Colonic mucosa (tissue), 4 donors: ENCODE data around the gene APEX2. TPM values are rescaled to one million over a fixed set of nuclear protein-coding genes. Genes with fewer than 3 reads are reported as not detected.
A peak's percentile ranks its signal among the peaks of the same experiment; 100 is the strongest.

ENCODE experiments used
- DNase-seq: peaks from one replicate; pipeline ENCODE4 v3.0.0-alpha.2; 2020
- H3K27ac ChIP-seq: fragments of 200-600 bp; one replicate; pipeline ENCODE4 v1.8.0; 2021
- H3K27me3 ChIP-seq: fragments of 200-600 bp; one replicate; pipeline ENCODE4 v1.8.0; 2021
- H3K36me3 ChIP-seq: fragments of 200-600 bp; one replicate; pipeline ENCODE4 v1.8.0; 2021
- H3K4me1 ChIP-seq: fragments of 200-600 bp; one replicate; pipeline ENCODE4 v1.8.0; 2021; ENCODE audit warnings: mild to moderate bottlenecking
- H3K4me3 ChIP-seq: fragments of 200-600 bp; one replicate; pipeline ENCODE4 v1.8.0; 2021
- H3K9ac ChIP-seq, 2 donors: one replicate each; pipeline ENCODE4 v1.7.0; 2013; ENCODE audit warnings: control low read depth in 2 of 2, low read depth in 2 of 2, low read length in 2 of 2
- H3K9me3 ChIP-seq: fragments of 200-600 bp; one replicate; pipeline ENCODE4 v1.8.0; 2021
- CTCF ChIP-seq: fragments of 200-600 bp; IDR thresholded peaks from one replicate; pipeline ENCODE4 v1.8.0; 2022; ENCODE audit warnings: antibody characterized with exemption, mild to moderate bottlenecking
- intact Hi-C: fragments of 100-400 bp; cut with DNase I; formaldehyde crosslinking; loops from one replicate; pipeline ENCODE4 v1.14.1; 2022
- total RNA-seq, 2 donors: library from RNA; stranded (reverse); fragmentation: NEBNext Ultra II Directional in 1 of 2; extraction: Animal tissue kit (Norgen Biotek cat#: 25700) in 1 of 2; gene quantifications; one replicate each; pipeline ENCODE4 v1.2.1, GENCODE V29; 2021
- donor health status: healthy.
- donor health status: DM: no; HTN: no; CAD: no.
- donor health status: DM: no; HTN: no; CAD: no.

APEX2 gene
- total RNA-seq, 2 donors from 2014 or later: 22.0 to 28.2 TPM

GRCh38 chrX:55005256-55005655 lies 5.1 kb downstream of the APEX2 start:
- no peaks in the 10 kb centered on the region for H3K4me1 ChIP-seq
- no peak for TF ChIP-seq CTCF
- no peak overlapping the region for H3K27ac ChIP-seq

GRCh38 chrX:55006827-55007621 lies 6.9 kb downstream of the APEX2 start:
- no peak for DNase-seq
- Histone ChIP-seq H3K27ac (peak overlapping the region; percentile 75), H3K36me3 (no peaks in the 10 kb centered on the region), H3K9me3 (no peaks in the 10 kb centered on the region), H3K4me3 (no peak overlapping the region), H3K27me3 (no peaks in the 10 kb centered on the region), H3K4me1 (no peaks in the 10 kb centered on the region), H3K9ac (peak overlapping the region in 1 of 2 donors; percentile 32)
- no peak for TF ChIP-seq CTCF
- intact Hi-C loops: no loop called here

More at GRCh38 chrX:55005256-55005655, 5.1 kb downstream of the APEX2 start:
- H3K4me3 ChIP-seq: no peak overlapping the region
- H3K27me3 ChIP-seq: no peaks in the 10 kb centered on the region
- H3K36me3 ChIP-seq: no peaks in the 10 kb centered on the region
- intact Hi-C loops: no loop called here
- no peak for DNase-seq
- H3K9me3 ChIP-seq: no peaks in the 10 kb centered on the region
- H3K9ac ChIP-seq: no peak overlapping the region

DNA sequence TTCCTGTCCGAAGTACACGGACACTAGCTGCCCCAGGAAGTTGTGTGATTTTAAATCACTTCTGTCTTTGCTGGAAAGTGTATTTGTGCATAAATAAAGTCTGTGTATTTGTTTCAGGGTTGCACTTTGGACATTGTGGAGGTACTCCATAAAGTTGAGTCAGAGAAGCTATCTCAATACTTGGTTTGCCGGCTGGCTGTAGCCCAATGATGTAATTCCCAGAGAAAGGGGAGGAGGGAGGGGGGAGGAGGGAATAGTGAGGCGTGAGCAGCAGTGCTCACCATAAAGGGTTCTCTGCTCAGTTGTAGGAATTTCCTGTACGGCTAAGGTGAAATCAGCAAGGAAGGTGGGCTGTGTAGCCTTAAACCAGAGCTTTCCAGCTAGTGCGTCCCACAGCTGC lies 7.5 kb downstream of the APEX2 start:
- H3K9ac ChIP-seq: peak overlapping the region; percentile 35 to 54
- no peak for TF ChIP-seq CTCF
- H3K4me3 ChIP-seq: no peak overlapping the region
- H3K27ac ChIP-seq: peak overlapping the region; percentile 75
- peak; percentile 74 for DNase-seq
- no peaks in the 10 kb centered on the region for H3K36me3 ChIP-seq
- H3K27me3 ChIP-seq: no peaks in the 10 kb centered on the region
- H3K9me3 ChIP-seq: no peaks in the 10 kb centered on the region
- intact Hi-C loops: no loop called here
- no peaks in the 10 kb centered on the region for H3K4me1 ChIP-seq

- H3K27ac ChIP-seq: peak overlapping the region; percentile 75
- H3K4me1 ChIP-seq: no peaks in the 10 kb centered on the region
- H3K4me3 ChIP-seq: no peak overlapping the region
- no peak for TF ChIP-seq CTCF
- no peaks in the 10 kb centered on the region for H3K9me3 ChIP-seq
- no peaks in the 10 kb centered on the region for H3K36me3 ChIP-seq
- H3K9ac ChIP-seq: no peak overlapping the region
- no peaks in the 10 kb centered on the region for H3K27me3 ChIP-seq
- DNase-seq: no peak
- intact Hi-C loops: no loop called here
Observed at GRCh38 chrX:55008571-55009358, 8.6 kb downstream of the APEX2 start.

- Histone ChIP-seq H3K27me3 (no peaks in the 10 kb centered on the region), H3K27ac (no peak overlapping the region), H3K9me3 (no peaks in the 10 kb centered on the region), H3K4me3 (no peak overlapping the region), H3K4me1 (no peaks in the 10 kb centered on the region), H3K36me3 (no peaks in the 10 kb centered on the region), H3K9ac (no peak overlapping the region)
- intact Hi-C loops: no loop called here
- DNase-seq: no peak
- TF ChIP-seq CTCF: peak; percentile 11
Observed at GRCh38 chrX:55011294-55011693, 11.1 kb downstream of the APEX2 start.
